HEK293 (cell line): Measurements from ENCODE around the gene NAT16.
A peak's percentile ranks its signal among the peaks of the same experiment; 100 is the strongest.

Source experiments
- CTCF ChIA-PET: fragments of 350-600 bp; formaldehyde crosslinking; extraction: SDS; loops from one replicate; lab custom pipeline; 2021; ENCODE audit warnings: antibody characterized with exemption; lab: Yijun Ruan, JAX
- POLR2A ChIA-PET: fragments of 300-600 bp; formaldehyde crosslinking; extraction: SDS; loops from one replicate; lab custom pipeline; 2020; ENCODE audit warnings: antibody characterized with exemption, inconsistent platforms; lab: Yijun Ruan, JAX
- H3K27ac ChIP-seq: fragments of 200-500 bp; sonication (Bioruptor generic); 2 replicates; pipeline ENCODE4 v1.5.1; 2014; ENCODE audit warnings: low read depth, low read length, control low read depth, inconsistent platforms; ENCODE audit errors: extremely low read depth
- H3K36me3 ChIP-seq, 2 experiments: fragments of 200-500 bp in 1 of 2; sonication (Bioruptor generic) in 1 of 2; 1 replicate in 1 of 2; 2 replicates in 1 of 2; pipeline ENCODE4 v1.5.1; 2014 to 2017; ENCODE audit warnings: inconsistent platforms in 2 of 2, low read length in 2 of 2; ENCODE audit not compliant: control insufficient read depth in 2 of 2, insufficient read depth in 1 of 2
- H3K4me1 ChIP-seq: fragments of 200-500 bp; sonication (Bioruptor generic); 2 replicates; pipeline ENCODE4 v1.5.1; 2014; ENCODE audit warnings: mild to moderate bottlenecking, low read length, inconsistent platforms; ENCODE audit not compliant: control insufficient read depth, insufficient read depth
- H3K4me3 ChIP-seq: 2 replicates; pipeline ENCODE4 v1.5.1; 2011; ENCODE audit warnings: low read depth, mild to moderate bottlenecking, control low read depth, low read length, moderate library complexity
- H3K9me3 ChIP-seq: fragments of 200-500 bp; sonication (Bioruptor generic); 2 replicates; pipeline ENCODE4 v1.5.1; 2014; ENCODE audit warnings: low read depth, low read length, inconsistent platforms; ENCODE audit not compliant: control insufficient read depth, insufficient read depth
- BCL11A ChIP-seq: fragments of 450-650 bp; formaldehyde crosslinking; IDR thresholded peaks from 2 replicates; pipeline ENCODE4 v1.5.1; 2016; ENCODE audit warnings: low read depth, missing biosample characterization, missing genetic modification characterization
- KLF10 ChIP-seq: fragments of 450-650 bp; IDR thresholded peaks from 2 replicates; pipeline ENCODE4 v1.5.1; 2018; ENCODE audit warnings: missing biosample characterization, mild to moderate bottlenecking, missing genetic modification characterization
- OVOL3 ChIP-seq: fragments of 450-650 bp; formaldehyde crosslinking; IDR thresholded peaks from 2 replicates; pipeline ENCODE4 v1.5.1; 2016; ENCODE audit warnings: missing biosample characterization, missing genetic modification characterization
- RBAK ChIP-seq: fragments of 450-650 bp; formaldehyde crosslinking; IDR thresholded peaks from 2 replicates; pipeline ENCODE4 v1.5.1; 2016; ENCODE audit warnings: missing biosample characterization, missing genetic modification characterization
- SCRT1 ChIP-seq: fragments of 450-650 bp; formaldehyde crosslinking; IDR thresholded peaks from 2 replicates; pipeline ENCODE4 v1.5.1; 2016; ENCODE audit warnings: missing biosample characterization, missing genetic modification characterization, borderline replicate concordance
- TRIM28 ChIP-seq: IDR thresholded peaks from 2 replicates; pipeline ENCODE4 v1.6.1; 2011; ENCODE audit warnings: low read length, control low read depth, borderline replicate concordance
- ZBTB48 ChIP-seq: fragments of 450-650 bp; formaldehyde crosslinking; IDR thresholded peaks from 2 replicates; pipeline ENCODE4 v1.5.1; 2016; ENCODE audit warnings: missing biosample characterization, missing genetic modification characterization
- ZFHX2 ChIP-seq: fragments of 450-650 bp; formaldehyde crosslinking; conservative IDR thresholded peaks from 2 replicates; pipeline ENCODE4 v1.5.1; 2016; ENCODE audit warnings: missing biosample characterization, missing genetic modification characterization
- ZFP37 ChIP-seq: fragments of 450-650 bp; formaldehyde crosslinking; IDR thresholded peaks from 2 replicates; pipeline ENCODE4 v1.5.1; 2016; ENCODE audit warnings: missing biosample characterization, missing genetic modification characterization
- ZNF112 ChIP-seq: fragments of 450-650 bp; formaldehyde crosslinking; IDR thresholded peaks from 2 replicates; pipeline ENCODE4 v1.5.0; 2017; ENCODE audit warnings: missing biosample characterization, missing genetic modification characterization
- ZNF202 ChIP-seq: fragments of 450-650 bp; formaldehyde crosslinking; IDR thresholded peaks from 2 replicates; pipeline ENCODE4 v1.5.1; 2016; ENCODE audit warnings: missing biosample characterization, missing genetic modification characterization, borderline replicate concordance
- ZNF223 ChIP-seq: fragments of 450-650 bp; formaldehyde crosslinking; IDR thresholded peaks from 2 replicates; pipeline ENCODE4 v1.5.1; 2016; ENCODE audit warnings: missing biosample characterization, missing genetic modification characterization
- ZNF266 ChIP-seq: fragments of 450-650 bp; formaldehyde crosslinking; IDR thresholded peaks from 2 replicates; pipeline ENCODE4 v1.5.1; 2016; ENCODE audit warnings: missing biosample characterization, missing genetic modification characterization, low read depth
- ZNF302 ChIP-seq: fragments of 450-650 bp; formaldehyde crosslinking; IDR thresholded peaks from 2 replicates; pipeline ENCODE4 v1.5.1; 2016; ENCODE audit warnings: missing biosample characterization, missing genetic modification characterization, low read depth
- ZNF426 ChIP-seq: fragments of 450-650 bp; formaldehyde crosslinking; IDR thresholded peaks from 2 replicates; pipeline ENCODE4 v1.5.1; 2017; ENCODE audit warnings: missing biosample characterization, missing genetic modification characterization, mild to moderate bottlenecking, inconsistent platforms, moderate library complexity
- ZNF561 ChIP-seq: fragments of 450-650 bp; IDR thresholded peaks from 2 replicates; pipeline ENCODE4 v1.5.1; 2018; ENCODE audit warnings: missing biosample characterization, missing genetic modification characterization, borderline replicate concordance
- ZNF768 ChIP-seq: fragments of 450-650 bp; formaldehyde crosslinking; IDR thresholded peaks from 2 replicates; pipeline ENCODE4 v1.5.1; 2018; ENCODE audit warnings: missing biosample characterization, mild to moderate bottlenecking, missing genetic modification characterization
- ZNF791 ChIP-seq: fragments of 450-650 bp; formaldehyde crosslinking; IDR thresholded peaks from 2 replicates; pipeline ENCODE4 v1.5.1; 2016; ENCODE audit warnings: missing biosample characterization, missing genetic modification characterization
- TF ChIP-seq, protein P1 (sequence below): fragments of 450-650 bp; formaldehyde crosslinking; IDR thresholded peaks from 2 replicates; pipeline ENCODE4 v1.5.1; 2016; ENCODE audit warnings: missing biosample characterization, missing genetic modification characterization
- TF ChIP-seq, protein P2 (sequence below): fragments of 450-650 bp; formaldehyde crosslinking; IDR thresholded peaks from 2 replicates; pipeline ENCODE4 v1.5.0; 2017; ENCODE audit warnings: missing biosample characterization, missing genetic modification characterization, borderline replicate concordance
- TF ChIP-seq, protein P3 (sequence below): fragments of 450-650 bp; formaldehyde crosslinking; IDR thresholded peaks from 2 replicates; pipeline ENCODE4 v1.5.1; 2016; ENCODE audit warnings: missing biosample characterization, missing genetic modification characterization
- TF ChIP-seq, protein P4 (sequence below): fragments of 450-650 bp; formaldehyde crosslinking; IDR thresholded peaks from 2 replicates; pipeline ENCODE4 v1.5.1; 2017; ENCODE audit warnings: missing biosample characterization, missing genetic modification characterization
- TF ChIP-seq, protein P5 (sequence below): fragments of 450-650 bp; formaldehyde crosslinking; IDR thresholded peaks from 2 replicates; pipeline ENCODE4 v1.5.1; 2016; ENCODE audit warnings: missing biosample characterization, missing genetic modification characterization
- TF ChIP-seq, protein P6 (sequence below): fragments of 450-650 bp; formaldehyde crosslinking; IDR thresholded peaks from 2 replicates; pipeline ENCODE4 v1.5.1; 2016; ENCODE audit warnings: missing biosample characterization, missing genetic modification characterization

NAT16 gene

DNA sequence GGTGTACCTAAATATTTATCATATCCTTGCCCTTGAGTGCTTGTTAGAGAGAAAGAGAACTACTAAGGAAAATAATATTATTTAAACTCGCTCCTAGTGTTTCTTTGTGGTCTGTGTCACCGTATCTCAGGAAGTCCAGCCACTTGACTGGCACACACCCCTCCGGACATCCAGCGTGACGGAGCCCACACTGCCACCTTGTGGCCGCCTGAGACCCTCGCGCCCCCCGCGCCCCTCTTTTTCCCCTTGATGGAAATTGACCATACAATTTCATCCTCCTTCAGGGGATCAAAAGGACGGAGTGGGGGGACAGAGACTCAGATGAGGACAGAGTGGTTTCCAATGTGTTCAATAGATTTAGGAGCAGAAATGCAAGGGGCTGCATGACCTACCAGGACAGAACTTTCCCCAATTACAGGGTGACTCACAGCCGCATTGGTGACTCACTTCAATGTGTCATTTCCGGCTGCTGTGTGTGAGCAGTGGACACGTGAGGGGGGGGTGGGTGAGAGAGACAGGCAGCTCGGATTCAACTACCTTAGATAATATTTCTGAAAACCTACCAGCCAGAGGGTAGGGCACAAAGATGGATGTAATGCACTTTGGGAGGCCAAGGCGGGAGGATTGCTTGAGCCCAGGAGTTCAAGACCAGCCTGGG is 41.8 kb downstream of the NAT16 start:
- CTCF ChIA-PET = interaction anchor here (0.6 to 3.2 kb wide), 21 partner anchors 9 to 343 kb away, joined by 3 to 37 read pairs (median 4); partner anchors contain the start of gene SERPINE1
- H3K9me3 ChIP-seq = no peaks in the 10 kb centered on the region
- H3K4me1 ChIP-seq = 0 out of 2 replicates have a peak, but pooled peaks cover 5% of the 10 kb centered on the region
- no peak overlapping the region; the same call in 1 of the 2 replicates for H3K27ac ChIP-seq
- no peaks in the 10 kb centered on the region for H3K36me3 ChIP-seq
- POLR2A ChIA-PET = interaction anchor here (0.5 to 1.1 kb wide), 4 partner anchors 12 to 45 kb away, joined by 3 to 4 read pairs (median 4); partner anchors contain the start of gene SERPINE1
- peak overlapping the region; percentile 30 for H3K4me3 ChIP-seq
- TF ChIP-seq ZNF112 (tag by site-specific recombination) = no peak
- TF ChIP-seq ZNF266 (tag by site-specific recombination) = no peak
- TF ChIP-seq ZNF561 = 0 out of 2 replicates have a peak, but pooled peaks have one; percentile 50
- no peak for TF ChIP-seq ZNF791 (tag by site-specific recombination)
- TF ChIP-seq RBAK = no peak
- no peak for TF ChIP-seq ZNF202 (tag by site-specific recombination)
- TF ChIP-seq ZFHX2 = peak; percentile 30; the same call in 1 of the 2 replicates
- TF ChIP-seq KLF10 (tag by site-specific recombination) = peak; percentile 95
- TF ChIP-seq ZNF302 = no peak
- TF ChIP-seq, protein P1, sequence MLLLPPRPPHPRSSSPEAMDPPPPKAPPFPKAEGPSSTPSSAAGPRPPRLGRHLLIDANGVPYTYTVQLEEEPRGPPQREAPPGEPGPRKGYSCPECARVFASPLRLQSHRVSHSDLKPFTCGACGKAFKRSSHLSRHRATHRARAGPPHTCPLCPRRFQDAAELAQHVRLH (tag by site-specific recombination) = peak; percentile 70
- TF ChIP-seq ZFP37 = peak; percentile 78; the same call in 1 of the 2 replicates
- TF ChIP-seq, protein P2, sequence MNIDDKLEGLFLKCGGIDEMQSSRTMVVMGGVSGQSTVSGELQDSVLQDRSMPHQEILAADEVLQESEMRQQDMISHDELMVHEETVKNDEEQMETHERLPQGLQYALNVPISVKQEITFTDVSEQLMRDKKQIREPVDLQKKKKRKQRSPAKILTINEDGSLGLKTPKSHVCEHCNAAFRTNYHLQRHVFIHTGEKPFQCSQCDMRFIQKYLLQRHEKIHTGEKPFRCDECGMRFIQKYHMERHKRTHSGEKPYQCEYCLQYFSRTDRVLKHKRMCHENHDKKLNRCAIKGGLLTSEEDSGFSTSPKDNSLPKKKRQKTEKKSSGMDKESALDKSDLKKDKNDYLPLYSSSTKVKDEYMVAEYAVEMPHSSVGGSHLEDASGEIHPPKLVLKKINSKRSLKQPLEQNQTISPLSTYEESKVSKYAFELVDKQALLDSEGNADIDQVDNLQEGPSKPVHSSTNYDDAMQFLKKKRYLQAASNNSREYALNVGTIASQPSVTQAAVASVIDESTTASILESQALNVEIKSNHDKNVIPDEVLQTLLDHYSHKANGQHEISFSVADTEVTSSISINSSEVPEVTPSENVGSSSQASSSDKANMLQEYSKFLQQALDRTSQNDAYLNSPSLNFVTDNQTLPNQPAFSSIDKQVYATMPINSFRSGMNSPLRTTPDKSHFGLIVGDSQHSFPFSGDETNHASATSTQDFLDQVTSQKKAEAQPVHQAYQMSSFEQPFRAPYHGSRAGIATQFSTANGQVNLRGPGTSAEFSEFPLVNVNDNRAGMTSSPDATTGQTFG (tag by site-specific recombination) = no peak
- TF ChIP-seq ZNF426 (tag by site-specific recombination) = no peak
- TF ChIP-seq OVOL3 (tag by site-specific recombination) = no peak
- TF ChIP-seq, protein P3, sequence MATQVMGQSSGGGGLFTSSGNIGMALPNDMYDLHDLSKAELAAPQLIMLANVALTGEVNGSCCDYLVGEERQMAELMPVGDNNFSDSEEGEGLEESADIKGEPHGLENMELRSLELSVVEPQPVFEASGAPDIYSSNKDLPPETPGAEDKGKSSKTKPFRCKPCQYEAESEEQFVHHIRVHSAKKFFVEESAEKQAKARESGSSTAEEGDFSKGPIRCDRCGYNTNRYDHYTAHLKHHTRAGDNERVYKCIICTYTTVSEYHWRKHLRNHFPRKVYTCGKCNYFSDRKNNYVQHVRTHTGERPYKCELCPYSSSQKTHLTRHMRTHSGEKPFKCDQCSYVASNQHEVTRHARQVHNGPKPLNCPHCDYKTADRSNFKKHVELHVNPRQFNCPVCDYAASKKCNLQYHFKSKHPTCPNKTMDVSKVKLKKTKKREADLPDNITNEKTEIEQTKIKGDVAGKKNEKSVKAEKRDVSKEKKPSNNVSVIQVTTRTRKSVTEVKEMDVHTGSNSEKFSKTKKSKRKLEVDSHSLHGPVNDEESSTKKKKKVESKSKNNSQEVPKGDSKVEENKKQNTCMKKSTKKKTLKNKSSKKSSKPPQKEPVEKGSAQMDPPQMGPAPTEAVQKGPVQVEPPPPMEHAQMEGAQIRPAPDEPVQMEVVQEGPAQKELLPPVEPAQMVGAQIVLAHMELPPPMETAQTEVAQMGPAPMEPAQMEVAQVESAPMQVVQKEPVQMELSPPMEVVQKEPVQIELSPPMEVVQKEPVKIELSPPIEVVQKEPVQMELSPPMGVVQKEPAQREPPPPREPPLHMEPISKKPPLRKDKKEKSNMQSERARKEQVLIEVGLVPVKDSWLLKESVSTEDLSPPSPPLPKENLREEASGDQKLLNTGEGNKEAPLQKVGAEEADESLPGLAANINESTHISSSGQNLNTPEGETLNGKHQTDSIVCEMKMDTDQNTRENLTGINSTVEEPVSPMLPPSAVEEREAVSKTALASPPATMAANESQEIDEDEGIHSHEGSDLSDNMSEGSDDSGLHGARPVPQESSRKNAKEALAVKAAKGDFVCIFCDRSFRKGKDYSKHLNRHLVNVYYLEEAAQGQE (tag by site-specific recombination) = peak; percentile 44; the same call in 1 of the 2 replicates
- no peak for TF ChIP-seq ZNF223 (tag by site-specific recombination)
- peak; percentile 99 for TF ChIP-seq BCL11A (tag by site-specific recombination)
- no peak for TF ChIP-seq TRIM28
- no peak for TF ChIP-seq SCRT1 (tag by site-specific recombination)
- TF ChIP-seq, protein P4, sequence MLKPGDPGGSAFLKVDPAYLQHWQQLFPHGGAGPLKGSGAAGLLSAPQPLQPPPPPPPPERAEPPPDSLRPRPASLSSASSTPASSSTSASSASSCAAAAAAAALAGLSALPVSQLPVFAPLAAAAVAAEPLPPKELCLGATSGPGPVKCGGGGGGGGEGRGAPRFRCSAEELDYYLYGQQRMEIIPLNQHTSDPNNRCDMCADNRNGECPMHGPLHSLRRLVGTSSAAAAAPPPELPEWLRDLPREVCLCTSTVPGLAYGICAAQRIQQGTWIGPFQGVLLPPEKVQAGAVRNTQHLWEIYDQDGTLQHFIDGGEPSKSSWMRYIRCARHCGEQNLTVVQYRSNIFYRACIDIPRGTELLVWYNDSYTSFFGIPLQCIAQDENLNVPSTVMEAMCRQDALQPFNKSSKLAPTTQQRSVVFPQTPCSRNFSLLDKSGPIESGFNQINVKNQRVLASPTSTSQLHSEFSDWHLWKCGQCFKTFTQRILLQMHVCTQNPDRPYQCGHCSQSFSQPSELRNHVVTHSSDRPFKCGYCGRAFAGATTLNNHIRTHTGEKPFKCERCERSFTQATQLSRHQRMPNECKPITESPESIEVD (tag by site-specific recombination) = no peak
- TF ChIP-seq, protein P5, sequence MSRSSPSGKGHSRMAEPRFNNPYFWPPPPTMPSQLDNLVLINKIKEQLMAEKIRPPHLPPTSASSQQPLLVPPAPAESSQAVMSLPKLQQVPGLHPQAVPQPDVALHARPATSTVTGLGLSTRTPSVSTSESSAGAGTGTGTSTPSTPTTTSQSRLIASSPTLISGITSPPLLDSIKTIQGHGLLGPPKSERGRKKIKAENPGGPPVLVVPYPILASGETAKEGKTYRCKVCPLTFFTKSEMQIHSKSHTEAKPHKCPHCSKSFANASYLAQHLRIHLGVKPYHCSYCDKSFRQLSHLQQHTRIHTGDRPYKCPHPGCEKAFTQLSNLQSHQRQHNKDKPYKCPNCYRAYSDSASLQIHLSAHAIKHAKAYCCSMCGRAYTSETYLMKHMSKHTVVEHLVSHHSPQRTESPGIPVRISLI (tag by site-specific recombination) = no peak
- TF ChIP-seq ZBTB48 (tag by site-specific recombination) = peak; percentile 69; the same call in 1 of the 2 replicates
- TF ChIP-seq, protein P6, sequence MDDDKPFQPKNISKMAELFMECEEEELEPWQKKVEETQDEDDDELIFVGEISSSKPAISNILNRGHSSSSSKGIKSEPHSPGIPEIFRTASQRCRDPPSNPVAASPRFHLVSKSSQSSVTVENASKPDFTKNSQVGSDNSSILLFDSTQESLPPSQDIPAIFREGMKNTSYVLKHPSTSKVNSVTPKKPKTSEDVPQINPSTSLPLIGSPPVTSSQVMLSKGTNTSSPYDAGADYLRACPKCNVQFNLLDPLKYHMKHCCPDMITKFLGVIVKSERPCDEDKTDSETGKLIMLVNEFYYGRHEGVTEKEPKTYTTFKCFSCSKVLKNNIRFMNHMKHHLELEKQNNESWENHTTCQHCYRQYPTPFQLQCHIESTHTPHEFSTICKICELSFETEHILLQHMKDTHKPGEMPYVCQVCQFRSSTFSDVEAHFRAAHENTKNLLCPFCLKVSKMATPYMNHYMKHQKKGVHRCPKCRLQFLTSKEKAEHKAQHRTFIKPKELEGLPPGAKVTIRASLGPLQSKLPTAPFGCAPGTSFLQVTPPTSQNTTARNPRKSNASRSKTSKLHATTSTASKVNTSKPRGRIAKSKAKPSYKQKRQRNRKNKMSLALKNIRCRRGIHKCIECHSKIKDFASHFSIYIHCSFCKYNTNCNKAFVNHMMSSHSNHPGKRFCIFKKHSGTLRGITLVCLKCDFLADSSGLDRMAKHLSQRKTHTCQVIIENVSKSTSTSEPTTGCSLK (tag by site-specific recombination) = no peak
- no peak for TF ChIP-seq ZNF768 (tag by site-specific recombination)
